SK-N-MC (cell line): ENCODE data around the gene SCFD2.

Source experiments
- EZH2 ChIP-seq: fragments of 200-600 bp; sonication (generic); IDR thresholded peaks from one replicate; pipeline ENCODE4 v1.6.1; 2017; ENCODE audit warnings: antibody characterized with exemption
- FOXP2 ChIP-seq: optimal IDR thresholded peaks from 2 replicates; pipeline ENCODE3; 2011; ENCODE audit warnings: mild to moderate bottlenecking, moderate library complexity; ENCODE audit not compliant: insufficient read depth; ENCODE audit errors: extremely low read length, control extremely low read depth
- POLR2AphosphoS5 ChIP-seq: IDR thresholded peaks from 2 replicates; pipeline ENCODE4 v1.6.1; 2012; ENCODE audit warnings: mild to moderate bottlenecking, low read depth, low read length, borderline replicate concordance

- TF ChIP-seq EZH2 (no peak), POLR2AphosphoS5 (no peak), FOXP2 (no peak)
Observed at GRCh38 chr4:53150631-53151488, 215.0 kb downstream of the SCFD2 start.
